ENCODE results near the gene CDC5L.

GRCh38 chr6:44366781-44367180 lies 20.7 kb upstream of the CDC5L start:
- no peak for TF ChIP-seq CTCF (IDR thresholded peaks at IDR 0.05)
- no peak for TF ChIP-seq POLR2A (IDR thresholded peaks at IDR 0.05)
